Smooth muscle cell of the brain vasculature (primary cell): Measurements from ENCODE around the gene ADARB1.
A peak's percentile ranks its signal among the peaks of the same experiment; 100 is the strongest.

Experiments used
- DNase-seq: peaks from one replicate; pipeline ENCODE4 v3.0.0-alpha.2; 2012; ENCODE audit warnings: low read depth, low spot score

Gene ADARB1

DNA sequence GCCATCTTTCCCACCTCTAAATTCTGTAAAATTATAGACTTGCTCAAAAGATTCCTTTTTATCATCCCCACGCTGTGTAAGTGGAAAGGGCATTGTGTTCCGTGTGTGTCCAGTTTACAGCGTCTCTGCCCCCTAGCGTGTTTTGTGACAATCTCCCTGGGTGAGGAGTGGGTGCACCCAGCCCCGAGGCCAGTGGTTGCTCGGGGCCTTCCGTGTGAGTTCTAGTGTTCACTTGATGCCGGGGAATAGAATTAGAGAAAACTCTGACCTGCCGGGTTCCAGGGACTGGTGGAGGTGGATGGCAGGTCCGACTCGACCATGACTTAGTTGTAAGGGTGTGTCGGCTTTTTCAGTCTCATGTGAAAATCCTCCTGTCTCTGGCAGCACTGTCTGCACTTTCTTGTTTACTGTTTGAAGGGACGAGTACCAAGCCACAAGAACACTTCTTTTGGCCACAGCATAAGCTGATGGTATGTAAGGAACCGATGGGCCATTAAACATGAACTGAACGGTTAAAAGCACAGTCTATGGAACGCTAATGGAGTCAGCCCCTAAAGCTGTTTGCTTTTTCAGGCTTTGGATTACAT lies 151.5 kb downstream of the ADARB1 start:
- no peak for DNase-seq

DNA sequence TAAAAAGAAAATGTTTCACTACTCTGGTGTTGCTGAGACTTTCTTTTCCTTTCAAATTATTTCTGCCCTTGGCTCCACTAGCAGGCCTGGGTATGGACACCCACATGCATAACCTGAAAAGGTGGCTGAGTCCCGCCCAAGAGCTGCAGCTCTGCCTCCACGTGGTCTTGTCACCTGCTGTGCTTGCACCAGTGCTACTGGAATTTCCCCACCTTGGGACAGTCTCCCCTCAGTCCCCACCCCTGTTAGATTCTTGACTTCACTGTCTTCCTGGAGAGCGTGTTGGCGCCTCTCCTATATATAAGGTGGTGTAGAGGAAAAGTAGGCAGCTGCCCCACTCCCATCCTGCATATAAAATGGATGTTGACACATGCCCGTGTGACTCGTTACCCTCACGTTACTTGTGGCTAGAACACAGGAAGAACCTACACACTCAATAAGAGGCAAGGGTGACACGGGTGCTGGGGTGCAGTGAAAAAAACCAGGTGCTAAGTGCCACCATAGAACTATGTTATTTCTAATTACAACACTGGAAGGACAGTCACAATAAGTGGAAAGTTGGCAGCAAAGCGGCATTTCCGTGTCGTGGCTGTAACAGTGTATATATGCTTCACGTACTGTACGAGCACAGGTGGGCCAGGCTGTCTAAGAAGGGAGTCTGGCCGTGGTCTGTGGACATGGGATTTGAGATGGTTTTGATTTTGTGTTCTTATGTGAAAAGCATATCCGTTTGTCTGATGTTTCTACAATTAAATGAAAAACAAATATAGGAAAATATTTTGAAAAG lies 152.4 kb downstream of the ADARB1 start:
- no peak for DNase-seq

DNA sequence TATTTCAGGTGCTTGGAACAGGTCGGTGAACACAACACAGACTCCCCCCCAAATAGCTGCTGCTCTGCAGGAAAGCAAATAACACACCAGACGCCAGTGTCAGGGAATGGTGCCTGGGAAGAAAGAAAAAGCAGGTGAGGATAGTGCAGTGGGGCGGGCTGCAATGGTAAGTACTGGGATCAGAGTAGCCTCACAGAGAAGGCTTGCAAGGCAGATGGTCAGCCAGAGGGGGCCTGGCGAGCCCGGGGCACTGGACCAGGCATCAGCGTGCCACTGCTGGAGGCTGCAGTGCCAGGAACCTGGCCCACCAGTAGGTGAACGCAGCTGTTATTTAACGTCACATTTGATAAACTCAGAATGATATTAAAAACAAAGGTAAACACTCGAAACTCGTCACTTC lies 153.4 kb downstream of the ADARB1 start:
- DNase-seq = no peak

DNA sequence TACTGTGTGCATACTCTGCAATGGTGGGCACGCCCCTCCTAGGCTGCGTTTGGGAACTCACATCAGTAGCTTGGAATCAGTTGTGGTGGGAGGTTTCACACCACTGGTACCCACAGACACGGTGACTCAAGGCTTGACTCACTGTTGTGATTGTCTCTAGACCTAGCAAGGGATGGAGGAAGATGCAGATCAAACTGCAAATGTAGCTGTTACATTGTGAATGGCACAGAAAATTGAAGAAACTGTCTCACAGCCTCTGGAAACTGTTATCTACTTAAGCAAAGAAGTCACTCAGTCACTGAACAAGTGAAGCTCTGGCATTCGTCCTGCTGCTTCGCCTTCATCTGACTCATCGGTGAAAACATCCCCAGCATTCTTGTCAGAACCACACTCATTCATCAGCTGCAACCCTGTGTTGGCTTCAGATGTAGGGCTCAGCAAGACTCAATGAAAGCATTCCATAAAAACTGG lies 153.8 kb downstream of the ADARB1 start:
- DNase-seq = peak; percentile 90

DNA sequence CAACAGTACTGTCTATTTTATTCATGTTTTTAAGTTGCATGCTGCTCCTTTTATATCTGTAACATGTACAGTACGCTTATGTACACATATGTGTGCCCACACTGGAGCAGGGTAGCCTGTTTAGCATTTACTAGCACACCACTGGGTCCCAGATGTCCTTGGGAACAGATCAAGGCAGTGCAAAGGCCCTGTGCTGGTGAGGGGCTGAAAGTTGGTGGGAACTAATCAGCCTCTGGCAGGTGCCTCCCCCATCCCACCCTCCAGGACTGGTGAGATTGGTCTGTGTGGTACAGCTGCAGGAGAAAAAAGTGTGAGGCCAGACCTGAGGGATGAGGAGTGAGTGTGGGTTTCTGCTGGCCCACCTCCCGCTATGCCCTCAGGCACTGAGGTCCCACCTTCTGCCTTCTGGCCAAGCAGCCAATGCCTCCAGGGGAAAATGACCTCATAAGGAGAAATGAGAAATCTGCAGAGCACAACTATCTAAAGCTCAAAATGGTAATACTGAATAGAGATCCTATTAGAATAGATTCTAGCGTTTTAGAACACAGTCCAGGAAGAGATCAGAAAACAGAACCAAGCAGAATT lies 154.4 kb downstream of the ADARB1 start:
- no peak for DNase-seq

DNA sequence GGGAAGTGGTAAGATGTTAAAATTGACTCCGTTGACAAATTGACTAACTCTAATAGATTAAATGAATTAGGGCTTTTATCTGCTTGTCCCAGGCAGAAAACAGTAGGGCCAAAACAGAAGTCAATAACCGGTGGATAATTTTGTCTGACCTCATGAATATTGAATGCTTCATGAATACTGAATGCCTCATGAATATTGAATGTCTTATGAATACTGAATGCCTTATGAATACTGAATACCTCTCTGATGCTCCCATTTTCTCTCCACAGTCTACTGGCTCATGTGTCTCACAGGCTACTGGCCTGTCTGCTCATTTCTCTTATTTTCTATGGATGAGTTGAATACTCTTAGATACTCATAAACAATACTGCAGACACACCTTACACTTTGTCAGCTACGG lies 157.3 kb downstream of the ADARB1 start:
- DNase-seq = no peak

DNA sequence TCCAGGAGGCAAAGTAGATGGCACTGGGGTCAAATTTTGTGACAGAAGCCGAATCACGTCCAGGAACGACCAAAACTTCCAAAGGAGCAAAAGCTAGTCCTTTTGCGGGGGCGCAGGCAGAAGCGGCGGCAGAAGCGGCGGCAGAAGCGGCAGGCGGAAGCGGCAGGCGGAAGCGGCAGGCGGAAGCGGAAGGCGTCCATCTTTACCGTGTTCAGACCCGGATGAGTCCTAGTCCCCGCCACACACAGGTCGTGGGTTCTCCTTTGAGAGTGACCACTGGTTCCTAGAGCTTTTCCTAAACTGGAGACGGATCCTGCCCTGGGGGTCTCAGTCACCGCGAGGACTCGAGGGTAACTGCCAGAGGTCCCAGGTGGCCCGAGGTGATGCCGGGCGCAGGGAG lies 159.7 kb downstream of the ADARB1 start:
- no peak for DNase-seq

DNA sequence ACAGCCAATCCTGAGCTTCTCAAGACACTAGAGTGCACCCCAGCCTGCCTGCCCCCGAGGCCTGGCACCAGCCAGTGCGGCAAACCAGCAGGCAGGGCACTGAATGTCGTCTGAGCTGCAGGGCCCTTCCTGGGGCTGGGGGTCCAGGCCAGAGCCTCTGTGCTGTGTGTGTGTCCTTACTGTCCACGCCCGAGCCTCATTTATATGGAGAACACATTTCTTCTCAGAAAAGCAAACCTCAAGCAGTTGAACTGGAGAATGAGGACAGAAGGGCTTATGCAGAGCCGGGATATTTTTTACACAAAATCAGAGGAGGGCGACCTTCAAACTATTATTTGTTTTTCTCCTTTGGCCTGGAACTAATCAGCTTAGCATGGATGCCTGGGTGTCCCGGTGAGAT lies 160.6 kb downstream of the ADARB1 start:
- DNase-seq = no peak

DNA sequence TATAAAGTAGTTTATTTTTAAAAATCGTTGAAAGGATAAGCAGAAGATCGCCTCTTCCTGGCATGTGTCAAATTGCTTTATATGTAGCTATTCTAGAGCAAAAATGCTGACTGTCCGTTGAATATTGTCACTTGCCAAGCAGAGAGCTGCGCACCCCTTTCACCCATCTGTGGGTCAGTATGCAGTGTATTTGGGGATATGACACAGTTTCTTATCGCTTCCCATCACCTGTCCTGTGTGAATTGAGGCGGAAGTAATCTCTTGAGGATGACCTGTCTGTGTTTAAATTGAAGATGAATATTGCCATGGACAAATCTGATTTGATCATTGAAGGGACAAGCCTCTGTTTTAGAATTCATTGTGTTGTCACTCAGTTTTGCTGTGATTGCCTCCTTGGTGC lies 161.1 kb downstream of the ADARB1 start:
- no peak for DNase-seq

DNA sequence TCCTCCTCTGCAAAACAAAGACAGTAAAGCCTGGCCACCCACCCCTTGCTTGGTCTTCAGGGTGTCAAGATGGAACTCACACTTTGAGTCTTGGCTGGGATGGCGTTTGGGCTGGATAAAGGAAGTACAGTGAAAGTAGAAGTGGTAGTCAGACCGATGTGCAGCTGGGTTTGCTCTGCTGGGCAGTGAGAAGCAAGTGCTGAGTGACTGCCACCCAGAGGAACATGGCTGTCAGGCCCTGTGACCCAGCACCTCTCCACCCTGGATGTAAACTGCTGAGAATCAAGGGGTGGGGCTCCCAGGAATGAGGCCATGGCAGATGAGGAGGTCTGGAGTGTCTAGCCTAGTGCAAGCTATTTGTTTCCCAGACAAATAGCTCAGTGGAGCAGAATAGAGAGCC lies 162.1 kb downstream of the ADARB1 start:
- no peak for DNase-seq

DNA sequence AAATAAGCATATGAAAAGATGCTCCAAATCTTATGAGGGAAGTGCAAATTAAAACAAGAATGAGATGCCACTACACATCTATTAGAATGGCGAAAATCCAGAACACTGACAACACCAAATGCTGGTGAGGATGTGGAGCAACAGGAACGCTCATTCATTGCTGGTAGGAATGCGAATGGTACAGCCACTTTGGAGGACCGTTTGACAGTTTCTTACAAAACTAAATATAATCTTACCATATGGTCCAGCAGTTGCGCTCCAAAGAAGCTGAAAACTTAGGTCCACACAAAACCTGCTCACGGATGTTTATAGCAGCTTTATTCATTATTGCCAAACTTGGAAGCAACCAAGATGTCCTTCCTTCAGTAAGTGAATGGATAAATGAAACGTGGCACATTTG lies 163.0 kb downstream of the ADARB1 start:
- DNase-seq = no peak

DNA sequence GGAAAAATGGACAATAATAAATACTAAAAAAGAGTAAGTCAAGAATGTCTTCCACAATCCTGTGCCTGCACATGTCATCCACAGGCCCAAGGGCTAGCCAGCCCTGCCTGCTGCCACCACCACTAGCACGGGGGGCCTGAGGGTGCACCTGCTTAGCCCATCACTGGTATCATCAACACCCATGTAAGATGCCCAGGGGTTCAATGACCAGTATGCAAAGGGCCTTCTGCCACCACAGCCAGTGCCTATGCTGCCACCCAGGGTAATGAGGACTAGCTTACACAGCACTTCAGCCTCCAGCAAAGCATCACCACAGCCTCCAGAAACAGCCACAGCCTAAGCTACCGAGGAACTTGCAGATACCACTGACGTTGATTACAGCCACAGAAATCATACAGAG lies 167.0 kb downstream of the ADARB1 start:
- no peak for DNase-seq

DNA sequence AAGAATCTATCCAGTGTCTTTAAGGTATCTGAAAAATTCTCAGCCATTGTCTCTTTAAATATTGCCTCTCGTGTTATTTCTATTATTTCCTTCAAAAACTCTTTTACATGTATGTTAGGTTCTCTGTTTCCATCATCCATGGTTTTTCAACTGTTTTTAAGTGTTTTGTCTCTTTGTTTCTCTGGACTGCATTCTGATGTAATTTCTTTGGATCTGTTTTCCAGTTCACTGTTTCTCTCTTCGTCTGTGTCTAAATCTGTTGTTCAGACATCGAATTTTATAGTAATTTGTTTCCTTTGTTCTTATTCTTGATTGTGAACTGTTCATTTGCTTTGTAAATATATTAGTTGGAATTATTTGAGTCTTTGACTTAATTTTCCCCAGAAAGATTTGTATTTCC lies 169.2 kb downstream of the ADARB1 start:
- no peak for DNase-seq

DNA sequence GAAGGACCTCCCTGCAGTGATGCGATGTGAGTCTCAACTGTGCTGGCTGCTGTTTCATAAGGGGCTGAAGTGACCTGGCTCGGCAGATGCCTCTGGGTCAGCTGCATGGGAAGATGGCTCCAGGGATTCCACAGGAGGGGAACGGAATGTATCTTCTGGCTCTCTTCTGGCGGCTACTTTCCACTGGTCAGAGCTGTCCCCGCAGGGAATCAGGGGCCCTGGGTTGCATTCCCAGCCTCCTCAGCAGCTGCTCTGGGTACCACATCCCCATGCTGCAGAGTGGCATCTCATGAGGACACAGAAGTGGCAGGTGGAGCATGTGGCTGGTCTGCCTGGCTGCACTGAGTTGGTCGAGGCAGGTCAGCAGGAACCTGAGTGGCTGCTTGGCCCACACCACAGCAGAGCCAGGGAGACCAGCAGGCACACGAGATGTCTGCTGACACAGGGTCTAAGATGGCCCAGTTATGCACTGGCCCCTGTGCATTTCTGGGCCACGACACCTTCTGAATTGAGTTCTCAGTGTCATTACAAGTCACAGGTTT lies 170.5 kb downstream of the ADARB1 start:
- DNase-seq = no peak

DNA sequence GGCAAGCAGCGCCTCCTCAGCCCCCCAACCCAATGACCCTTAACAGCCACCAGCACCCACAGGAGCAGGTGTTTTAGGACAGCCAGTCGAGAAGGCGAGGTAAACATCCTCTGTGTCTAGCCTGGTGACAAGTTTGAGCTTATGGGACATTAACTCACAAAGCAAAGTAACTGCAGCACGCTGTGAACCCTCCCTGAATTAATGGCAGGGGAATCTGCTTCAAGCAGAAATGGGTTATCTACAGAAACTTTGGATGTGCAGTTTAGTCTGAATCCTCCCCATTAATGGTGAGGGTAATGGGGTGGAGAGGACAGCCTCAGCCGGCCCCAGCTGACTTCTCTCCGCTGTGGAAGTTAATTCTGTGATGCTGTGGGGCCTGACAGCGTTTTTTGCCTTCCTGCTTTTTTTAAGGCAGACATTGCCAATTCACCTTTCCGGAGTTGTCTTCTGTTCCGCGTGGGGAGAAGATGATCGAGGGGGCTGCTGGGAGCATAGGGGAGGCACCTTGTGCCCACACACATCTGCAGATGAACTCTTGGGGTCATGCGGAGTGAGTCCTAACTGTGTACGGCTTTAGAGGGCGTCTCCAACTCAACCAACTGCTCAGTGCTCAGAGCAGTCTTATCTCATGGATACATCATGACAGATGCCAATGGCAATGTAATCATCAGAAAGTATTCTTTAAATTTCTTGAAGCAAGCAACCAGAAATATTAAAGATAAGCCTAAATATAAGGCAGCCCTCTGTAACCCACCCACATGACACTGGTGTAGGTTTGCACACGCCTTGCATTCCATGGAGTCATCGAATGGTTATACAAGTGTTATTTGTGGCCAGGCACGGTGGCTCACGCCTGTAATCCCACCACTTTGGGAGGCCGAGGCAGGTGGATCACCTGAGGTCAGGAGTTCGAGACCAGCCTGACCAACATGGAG lies 172.3 kb downstream of the ADARB1 start:
- DNase-seq = no peak

DNA sequence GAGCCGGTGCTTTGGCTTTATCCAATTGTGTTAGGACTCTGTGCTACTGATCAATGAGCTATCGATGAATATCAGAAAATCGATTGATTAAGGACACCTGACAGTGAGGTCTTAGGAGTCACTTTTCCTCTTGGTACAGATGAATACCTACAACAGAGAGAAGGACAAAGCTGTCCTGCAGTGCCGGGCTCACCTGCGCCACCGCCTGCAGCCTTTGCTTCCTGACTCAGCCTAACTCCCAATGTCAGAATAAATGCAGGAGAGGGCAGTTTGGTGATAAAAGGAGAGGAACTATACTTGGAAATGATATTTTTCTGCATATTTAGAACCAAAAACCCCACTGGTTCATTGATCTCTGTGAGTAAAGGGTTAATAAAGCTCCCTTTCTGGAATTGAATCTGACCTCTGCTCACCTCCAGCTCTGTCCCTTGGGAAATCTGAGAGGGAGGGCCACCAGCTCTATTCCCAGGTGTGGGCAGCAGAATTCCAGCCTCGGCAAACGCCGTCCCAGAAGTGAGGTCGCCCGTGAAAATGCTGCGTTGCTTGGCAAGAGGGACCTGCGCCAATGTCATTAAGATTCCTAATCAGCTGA lies 174.0 kb downstream of the ADARB1 start:
- DNase-seq = no peak

DNA sequence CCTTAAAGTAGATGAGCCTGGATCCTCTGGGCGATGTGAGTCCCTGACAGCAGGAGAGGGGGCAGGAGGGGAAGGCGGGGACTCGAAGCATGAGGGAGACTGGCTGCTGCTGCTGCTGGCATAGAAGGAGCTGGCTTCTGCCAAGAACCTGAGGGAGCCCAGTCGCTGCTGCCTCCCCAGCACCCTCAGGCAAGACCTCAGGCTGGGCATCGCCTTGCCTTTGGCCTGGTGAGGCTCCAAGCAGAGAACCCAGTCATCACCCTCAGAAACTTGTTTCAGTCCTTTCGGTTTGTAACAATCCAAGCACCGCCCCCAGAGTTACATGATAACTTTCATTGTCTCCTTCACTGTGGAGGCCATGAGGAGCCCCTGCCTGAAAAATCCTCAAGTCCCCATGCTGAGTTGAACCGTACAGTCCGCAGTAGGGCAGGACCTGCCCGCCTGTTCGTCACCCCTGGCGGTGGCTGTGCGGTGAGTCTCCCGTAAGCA lies 174.6 kb downstream of the ADARB1 start:
- DNase-seq = no peak

DNA sequence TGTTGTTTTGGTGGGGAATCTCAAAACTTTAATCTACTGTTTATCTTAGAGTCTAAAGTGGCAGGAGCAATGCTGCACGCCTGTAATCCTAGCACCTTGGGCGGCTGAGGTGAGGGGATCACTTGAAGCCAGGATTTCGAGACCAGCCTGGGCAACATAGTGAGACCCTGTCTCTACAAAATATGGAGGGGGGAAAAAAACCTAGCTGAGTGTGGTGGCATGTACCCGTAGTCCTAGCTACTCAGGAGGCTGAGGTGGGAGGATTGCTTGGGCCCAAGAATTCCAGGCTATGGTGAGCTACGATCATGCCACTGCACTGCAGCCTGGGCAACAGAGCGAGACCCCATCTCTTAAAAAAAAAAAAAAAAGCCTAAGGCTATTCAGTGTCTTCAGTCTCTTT lies 175.2 kb downstream of the ADARB1 start:
- no peak for DNase-seq

DNA sequence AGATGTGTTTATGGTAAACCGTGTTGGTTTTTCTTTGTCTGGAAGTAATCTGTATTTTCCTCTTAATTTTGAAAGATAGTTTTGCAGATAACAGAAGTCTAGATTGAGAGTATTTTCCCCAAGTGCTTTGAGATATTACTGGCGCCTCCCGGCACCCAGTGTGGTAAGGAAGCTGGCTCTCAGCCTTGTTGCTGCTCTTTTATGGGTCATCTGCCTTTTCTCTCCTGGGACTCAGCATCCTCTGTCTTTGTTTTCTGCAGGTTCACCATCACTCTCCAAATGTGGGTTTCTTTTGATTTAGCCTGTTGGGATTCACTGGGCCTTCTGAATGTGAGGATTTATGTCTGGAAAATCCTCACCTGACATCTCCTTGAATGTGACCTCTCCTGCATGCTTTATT lies 175.9 kb downstream of the ADARB1 start:
- DNase-seq = no peak

DNA sequence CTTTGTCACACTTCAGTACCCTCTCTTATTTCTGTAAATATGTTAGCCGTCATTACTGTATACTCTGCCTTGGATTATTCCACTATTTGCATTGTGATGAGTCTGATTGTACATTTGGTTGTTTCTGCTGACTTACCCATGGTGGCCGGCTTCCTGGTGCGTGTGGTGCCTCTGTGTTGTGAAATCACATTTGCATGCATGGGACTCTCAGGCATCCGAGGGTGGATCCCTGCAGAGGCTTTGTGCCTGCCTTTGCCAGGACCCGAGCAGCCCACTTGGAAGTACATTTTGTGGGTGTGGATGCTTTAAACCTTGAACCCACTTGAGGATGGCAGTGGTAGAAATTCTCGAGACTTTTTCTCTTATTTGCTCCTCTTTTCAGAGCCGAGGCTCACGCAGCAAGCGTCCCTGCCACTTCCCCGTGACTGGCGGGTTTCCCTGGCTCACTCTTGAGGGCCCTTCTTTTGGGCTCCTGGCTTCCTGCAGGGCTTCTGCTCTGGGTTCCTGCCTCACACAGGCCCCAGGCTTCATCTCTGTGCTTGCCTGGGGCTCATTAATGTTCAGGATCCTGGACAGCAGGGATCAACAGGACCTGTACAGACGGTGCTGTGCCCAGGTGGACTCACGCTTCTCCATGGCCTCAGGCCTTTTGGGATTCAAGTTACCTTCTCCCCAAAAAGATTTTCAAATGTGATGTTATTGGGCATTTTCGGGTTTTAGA lies 176.7 kb downstream of the ADARB1 start:
- no peak for DNase-seq
